Panc1 (cell line): ENCODE data around the gene C2CD2. TPM values are rescaled to one million over a fixed set of nuclear protein-coding genes. Genes with fewer than 3 reads are reported as not detected.

Experiments used
- ATAC-seq: fragments of 200-7000 bp; cut with Tn5 transposase; 2 replicates; pipeline ENCODE4 v1.9.1; 2020; ENCODE audit warnings: mild to moderate bottlenecking, moderate library complexity
- BruUV-seq: library from RNA; stranded (reverse); fragments of 400-500 nt; replicated peaks from 2 replicates; lab custom pipeline; 2021; lab: Mats Ljungman, UMichigan
- CTCF ChIA-PET: fragments of 300-600 bp; sonication (Branson Sonifier 250); formaldehyde crosslinking; loops from one replicate; lab custom pipeline; 2022; ENCODE audit warnings: antibody characterized with exemption; lab: Charles Lee
- POLR2A ChIA-PET: fragments of 300-600 bp; sonication (Branson Sonifier 250); formaldehyde crosslinking; loops from one replicate; lab custom pipeline; 2022; ENCODE audit warnings: antibody characterized with exemption; lab: Charles Lee
- DNase-seq: peaks from one replicate; pipeline ENCODE4 v3.0.0-alpha.2; 2010; ENCODE audit warnings: low read depth, low spot score
- H3K27ac ChIP-seq: 2 replicates; pipeline ENCODE4 v1.5.1; 2011; ENCODE audit warnings: mild to moderate bottlenecking, low read length, inconsistent platforms
- H3K27me3 ChIP-seq: fragments of 200-500 bp; sonication (Bioruptor generic); 2 replicates; pipeline ENCODE4 v1.6.0; 2014; ENCODE audit warnings: low read length, inconsistent platforms; ENCODE audit not compliant: control insufficient read depth, insufficient read depth
- H3K36me3 ChIP-seq: fragments of 200-500 bp; sonication (Bioruptor generic); 2 replicates; pipeline ENCODE4 v1.5.1; 2014; ENCODE audit warnings: inconsistent platforms, mild to moderate bottlenecking, low read length, moderate library complexity; ENCODE audit not compliant: control insufficient read depth, insufficient read depth
- H3K4me1 ChIP-seq: 2 replicates; pipeline ENCODE4 v1.5.1; 2011; ENCODE audit warnings: inconsistent platforms, mild to moderate bottlenecking, low read length, moderate library complexity; ENCODE audit not compliant: control insufficient read depth, insufficient read depth
- H3K4me3 ChIP-seq, 2 experiments: 2 replicates each; pipeline ENCODE4 v1.5.1; 2011 to 2012; ENCODE audit warnings: low read depth in 2 of 2, low read length in 2 of 2, mild to moderate bottlenecking in 2 of 2, inconsistent platforms in 1 of 2, moderate library complexity in 1 of 2
- H3K9me3 ChIP-seq: fragments of 200-500 bp; sonication (Bioruptor generic); 2 replicates; pipeline ENCODE4 v1.5.1; 2014; ENCODE audit warnings: low read depth, mild to moderate bottlenecking, inconsistent platforms, low read length, moderate library complexity; ENCODE audit not compliant: control insufficient read depth, insufficient read depth
- POLR2AphosphoS5 ChIP-seq: IDR thresholded peaks from 2 replicates; pipeline ENCODE4 v1.6.1; 2012; ENCODE audit warnings: mild to moderate bottlenecking, low read depth, low read length, moderate library complexity
- SIN3A ChIP-seq: IDR thresholded peaks from 2 replicates; pipeline ENCODE4 v1.6.1; 2012; ENCODE audit warnings: low read depth, mild to moderate bottlenecking, low read length, moderate library complexity, borderline replicate concordance; ENCODE audit not compliant: insufficient read depth
- TCF7L2 ChIP-seq: IDR thresholded peaks from 2 replicates; pipeline ENCODE4 v1.6.1; 2011; ENCODE audit warnings: mild to moderate bottlenecking, low read depth, low read length, inconsistent platforms
- in situ Hi-C: cut with HindIII; loops from 2 replicates; pipeline ENCODE4 v1.10.0; 2016; ENCODE audit warnings: low sequenced_read_pairs, low pct_unique_long_range_greater_than_20kb
- intact Hi-C: fragments of 100-400 bp; cut with micrococcal nuclease; formaldehyde crosslinking; loops from one replicate; pipeline ENCODE4 v1.10.0; 2022; ENCODE audit not compliant: unreplicated experiment
- total RNA-seq: library from RNA; stranded (reverse); gene quantifications from one replicate; pipeline ENCODE4 v1.2.1, GENCODE V29; 2021; ENCODE audit not compliant: unreplicated experiment
- TF ChIP-seq, protein P1 (sequence below), 2 experiments: IDR thresholded peaks; 2 replicates each; pipeline ENCODE4 v1.6.1; 2011 to 2012; ENCODE audit warnings: low read depth in 2 of 2, control low read depth in 1 of 2, low read length in 1 of 2, mild to moderate bottlenecking in 1 of 2, moderate library complexity in 1 of 2; ENCODE audit not compliant: insufficient read depth in 1 of 2
- TF ChIP-seq, protein P2 (sequence below): fragments of 450-650 bp; IDR thresholded peaks from 2 replicates; pipeline ENCODE4 v1.5.1; 2017; ENCODE audit warnings: mild to moderate bottlenecking

C2CD2 gene
- total RNA-seq, 1 experiment from 2014 or later: 14.0 TPM

DNA sequence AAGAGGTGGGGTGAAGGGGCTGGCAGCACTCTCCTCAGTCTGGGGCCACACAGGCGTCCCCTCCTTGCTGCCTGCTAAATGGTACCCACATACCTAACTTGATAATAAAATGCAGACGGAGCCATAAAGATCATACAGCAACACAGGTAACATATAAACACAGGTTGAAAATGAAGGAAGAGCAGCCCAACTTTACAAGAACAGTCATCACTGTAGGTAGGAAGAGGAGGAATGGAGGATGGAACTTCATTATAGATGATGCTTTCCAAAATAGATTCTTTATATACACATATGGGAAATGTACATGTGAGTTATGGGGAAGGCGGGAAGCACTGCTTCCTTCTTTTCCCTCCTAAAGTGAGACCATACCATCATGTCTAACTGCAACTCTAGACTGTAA, 13.4 kb downstream of the C2CD2 start:
- CTCF ChIA-PET: no interaction called here
- H3K36me3 ChIP-seq: no peaks in the 10 kb centered on the region
- no peak for DNase-seq
- TF ChIP-seq, protein P1, sequence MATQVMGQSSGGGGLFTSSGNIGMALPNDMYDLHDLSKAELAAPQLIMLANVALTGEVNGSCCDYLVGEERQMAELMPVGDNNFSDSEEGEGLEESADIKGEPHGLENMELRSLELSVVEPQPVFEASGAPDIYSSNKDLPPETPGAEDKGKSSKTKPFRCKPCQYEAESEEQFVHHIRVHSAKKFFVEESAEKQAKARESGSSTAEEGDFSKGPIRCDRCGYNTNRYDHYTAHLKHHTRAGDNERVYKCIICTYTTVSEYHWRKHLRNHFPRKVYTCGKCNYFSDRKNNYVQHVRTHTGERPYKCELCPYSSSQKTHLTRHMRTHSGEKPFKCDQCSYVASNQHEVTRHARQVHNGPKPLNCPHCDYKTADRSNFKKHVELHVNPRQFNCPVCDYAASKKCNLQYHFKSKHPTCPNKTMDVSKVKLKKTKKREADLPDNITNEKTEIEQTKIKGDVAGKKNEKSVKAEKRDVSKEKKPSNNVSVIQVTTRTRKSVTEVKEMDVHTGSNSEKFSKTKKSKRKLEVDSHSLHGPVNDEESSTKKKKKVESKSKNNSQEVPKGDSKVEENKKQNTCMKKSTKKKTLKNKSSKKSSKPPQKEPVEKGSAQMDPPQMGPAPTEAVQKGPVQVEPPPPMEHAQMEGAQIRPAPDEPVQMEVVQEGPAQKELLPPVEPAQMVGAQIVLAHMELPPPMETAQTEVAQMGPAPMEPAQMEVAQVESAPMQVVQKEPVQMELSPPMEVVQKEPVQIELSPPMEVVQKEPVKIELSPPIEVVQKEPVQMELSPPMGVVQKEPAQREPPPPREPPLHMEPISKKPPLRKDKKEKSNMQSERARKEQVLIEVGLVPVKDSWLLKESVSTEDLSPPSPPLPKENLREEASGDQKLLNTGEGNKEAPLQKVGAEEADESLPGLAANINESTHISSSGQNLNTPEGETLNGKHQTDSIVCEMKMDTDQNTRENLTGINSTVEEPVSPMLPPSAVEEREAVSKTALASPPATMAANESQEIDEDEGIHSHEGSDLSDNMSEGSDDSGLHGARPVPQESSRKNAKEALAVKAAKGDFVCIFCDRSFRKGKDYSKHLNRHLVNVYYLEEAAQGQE (IDR thresholded peaks at IDR 0.05; ENCODE audit: insufficient read depth in 1 of 2, low read depth in 2 of 2, low read length in 1 of 2): no peak
- TF ChIP-seq TCF7L2: no peak
- no peak for TF ChIP-seq SIN3A
- TF ChIP-seq, protein P2, sequence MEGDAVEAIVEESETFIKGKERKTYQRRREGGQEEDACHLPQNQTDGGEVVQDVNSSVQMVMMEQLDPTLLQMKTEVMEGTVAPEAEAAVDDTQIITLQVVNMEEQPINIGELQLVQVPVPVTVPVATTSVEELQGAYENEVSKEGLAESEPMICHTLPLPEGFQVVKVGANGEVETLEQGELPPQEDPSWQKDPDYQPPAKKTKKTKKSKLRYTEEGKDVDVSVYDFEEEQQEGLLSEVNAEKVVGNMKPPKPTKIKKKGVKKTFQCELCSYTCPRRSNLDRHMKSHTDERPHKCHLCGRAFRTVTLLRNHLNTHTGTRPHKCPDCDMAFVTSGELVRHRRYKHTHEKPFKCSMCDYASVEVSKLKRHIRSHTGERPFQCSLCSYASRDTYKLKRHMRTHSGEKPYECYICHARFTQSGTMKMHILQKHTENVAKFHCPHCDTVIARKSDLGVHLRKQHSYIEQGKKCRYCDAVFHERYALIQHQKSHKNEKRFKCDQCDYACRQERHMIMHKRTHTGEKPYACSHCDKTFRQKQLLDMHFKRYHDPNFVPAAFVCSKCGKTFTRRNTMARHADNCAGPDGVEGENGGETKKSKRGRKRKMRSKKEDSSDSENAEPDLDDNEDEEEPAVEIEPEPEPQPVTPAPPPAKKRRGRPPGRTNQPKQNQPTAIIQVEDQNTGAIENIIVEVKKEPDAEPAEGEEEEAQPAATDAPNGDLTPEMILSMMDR: no peak
- no peak for TF ChIP-seq POLR2AphosphoS5
- in situ Hi-C loops (no loop called here), intact Hi-C loops (no loop called here)
- H3K4me1 ChIP-seq: no peaks in the 10 kb centered on the region
- H3K9me3 ChIP-seq: no peaks in the 10 kb centered on the region
- H3K27ac ChIP-seq: no peak overlapping the region
- POLR2A ChIA-PET: no interaction called here
- no peak overlapping the region for H3K4me3 ChIP-seq
- no peak for ATAC-seq
- no peaks in the 10 kb centered on the region for H3K27me3 ChIP-seq
- BruUV-seq: no TSS peak

DNA sequence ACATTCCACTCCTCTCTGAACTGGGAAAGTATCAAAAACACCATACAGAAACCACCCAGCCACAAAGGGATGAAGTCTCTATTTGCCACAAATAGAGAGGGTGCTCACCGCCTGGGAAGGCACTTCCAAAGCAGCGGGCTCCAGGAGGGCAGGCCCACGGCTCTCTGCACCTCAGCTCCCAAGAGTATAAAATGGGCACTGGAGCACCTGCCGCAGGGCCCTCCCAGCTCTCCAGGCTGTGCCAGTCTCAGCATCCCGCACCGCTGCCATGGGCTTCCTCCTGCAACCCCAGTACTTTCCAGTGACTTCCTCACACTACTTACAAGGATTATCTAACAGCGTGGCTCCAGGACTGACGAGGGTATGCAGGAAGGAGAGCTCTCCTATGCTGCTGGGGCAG, 14.4 kb downstream of the C2CD2 start:
- POLR2A ChIA-PET: no interaction called here

More for the DNA sequence above, 14.4 kb downstream of the C2CD2 start:
- in situ Hi-C loops: no loop called here
- no peak overlapping the region for H3K4me3 ChIP-seq
- H3K9me3 ChIP-seq: no peaks in the 10 kb centered on the region
- no peaks in the 10 kb centered on the region for H3K4me1 ChIP-seq
- no peaks in the 10 kb centered on the region for H3K27me3 ChIP-seq
- intact Hi-C loops: loop anchor here (10.0 kb wide), 1 partner anchor 165 kb away; no protein-coding TSS in a partner anchor
- no peak overlapping the region for H3K27ac ChIP-seq
- H3K36me3 ChIP-seq: no peaks in the 10 kb centered on the region
- DNase-seq (no peak), ATAC-seq (no peak)
- TF ChIP-seq SIN3A (no peak), TCF7L2 (no peak), POLR2AphosphoS5 (no peak)
- TF ChIP-seq, protein P1 (IDR thresholded peaks at IDR 0.05; ENCODE audit: insufficient read depth in 1 of 2, low read depth in 2 of 2, low read length in 1 of 2): no peak
- TF ChIP-seq, protein P2: no peak
- no TSS peak for BruUV-seq
- CTCF ChIA-PET: no interaction called here
